Panc1 (cell line): Measurements from ENCODE around the gene SPINT1. TPM values are rescaled to one million over a fixed set of nuclear protein-coding genes. Genes with fewer than 3 reads are reported as not detected.

ENCODE experiments used
- ATAC-seq: fragments of 200-7000 bp; cut with Tn5 transposase; 2 replicates; pipeline ENCODE4 v1.9.1; 2020; ENCODE audit warnings: mild to moderate bottlenecking, moderate library complexity
- BruUV-seq: library from RNA; stranded (reverse); fragments of 400-500 nt; replicated peaks from 2 replicates; lab custom pipeline; 2021; lab: Mats Ljungman, UMichigan
- CTCF ChIA-PET: fragments of 300-600 bp; sonication (Branson Sonifier 250); formaldehyde crosslinking; loops from one replicate; lab custom pipeline; 2022; ENCODE audit warnings: antibody characterized with exemption; lab: Charles Lee
- POLR2A ChIA-PET: fragments of 300-600 bp; sonication (Branson Sonifier 250); formaldehyde crosslinking; loops from one replicate; lab custom pipeline; 2022; ENCODE audit warnings: antibody characterized with exemption; lab: Charles Lee
- DNase-seq: peaks from one replicate; pipeline ENCODE4 v3.0.0-alpha.2; 2010; ENCODE audit warnings: low read depth, low spot score
- H3K27ac ChIP-seq: 2 replicates; pipeline ENCODE4 v1.5.1; 2011; ENCODE audit warnings: mild to moderate bottlenecking, low read length, inconsistent platforms
- H3K27me3 ChIP-seq: fragments of 200-500 bp; sonication (Bioruptor generic); 2 replicates; pipeline ENCODE4 v1.6.0; 2014; ENCODE audit warnings: low read length, inconsistent platforms; ENCODE audit not compliant: control insufficient read depth, insufficient read depth
- H3K36me3 ChIP-seq: fragments of 200-500 bp; sonication (Bioruptor generic); 2 replicates; pipeline ENCODE4 v1.5.1; 2014; ENCODE audit warnings: inconsistent platforms, mild to moderate bottlenecking, low read length, moderate library complexity; ENCODE audit not compliant: control insufficient read depth, insufficient read depth
- H3K4me1 ChIP-seq: 2 replicates; pipeline ENCODE4 v1.5.1; 2011; ENCODE audit warnings: inconsistent platforms, mild to moderate bottlenecking, low read length, moderate library complexity; ENCODE audit not compliant: control insufficient read depth, insufficient read depth
- H3K4me3 ChIP-seq, 2 experiments: 2 replicates each; pipeline ENCODE4 v1.5.1; 2011 to 2012; ENCODE audit warnings: low read depth in 2 of 2, low read length in 2 of 2, mild to moderate bottlenecking in 2 of 2, inconsistent platforms in 1 of 2, moderate library complexity in 1 of 2
- H3K9me3 ChIP-seq: fragments of 200-500 bp; sonication (Bioruptor generic); 2 replicates; pipeline ENCODE4 v1.5.1; 2014; ENCODE audit warnings: low read depth, mild to moderate bottlenecking, inconsistent platforms, low read length, moderate library complexity; ENCODE audit not compliant: control insufficient read depth, insufficient read depth
- CTCF ChIP-seq: fragments of 450-650 bp; IDR thresholded peaks from 2 replicates; pipeline ENCODE4 v1.5.1; 2017; ENCODE audit warnings: mild to moderate bottlenecking
- POLR2AphosphoS5 ChIP-seq: IDR thresholded peaks from 2 replicates; pipeline ENCODE4 v1.6.1; 2012; ENCODE audit warnings: mild to moderate bottlenecking, low read depth, low read length, moderate library complexity
- REST ChIP-seq, 2 experiments: IDR thresholded peaks; 2 replicates each; pipeline ENCODE4 v1.6.1; 2011 to 2012; ENCODE audit warnings: low read depth in 2 of 2, control low read depth in 1 of 2, low read length in 1 of 2, mild to moderate bottlenecking in 1 of 2, moderate library complexity in 1 of 2; ENCODE audit not compliant: insufficient read depth in 1 of 2
- SIN3A ChIP-seq: IDR thresholded peaks from 2 replicates; pipeline ENCODE4 v1.6.1; 2012; ENCODE audit warnings: low read depth, mild to moderate bottlenecking, low read length, moderate library complexity, borderline replicate concordance; ENCODE audit not compliant: insufficient read depth
- TCF7L2 ChIP-seq: IDR thresholded peaks from 2 replicates; pipeline ENCODE4 v1.6.1; 2011; ENCODE audit warnings: mild to moderate bottlenecking, low read depth, low read length, inconsistent platforms
- in situ Hi-C: cut with HindIII; loops from 2 replicates; pipeline ENCODE4 v1.10.0; 2016; ENCODE audit warnings: low sequenced_read_pairs, low pct_unique_long_range_greater_than_20kb
- intact Hi-C: fragments of 100-400 bp; cut with micrococcal nuclease; formaldehyde crosslinking; loops from one replicate; pipeline ENCODE4 v1.10.0; 2022; ENCODE audit not compliant: unreplicated experiment
- total RNA-seq: library from RNA; stranded (reverse); gene quantifications from one replicate; pipeline ENCODE4 v1.2.1, GENCODE V29; 2021; ENCODE audit not compliant: unreplicated experiment

Gene SPINT1
- total RNA-seq, 1 experiment from 2014 or later, result 32.7 TPM

GRCh38 chr15:40845036-40845435, 1.2 kb downstream of the SPINT1 start:
- BruUV-seq, result no TSS peak
- ChIA-PET CTCF (interaction anchor here (1.1 kb wide), 1 partner anchor 14 kb away, joined by 3 read pairs; no protein-coding TSS in a partner anchor), POLR2A (no interaction called here)
- no peak for DNase-seq
- Histone ChIP-seq H3K9me3 (no peaks in the 10 kb centered on the region), H3K27ac (no peak overlapping the region; the same call in 1 of the 2 replicates), H3K36me3 (peaks cover 2% of the 10 kb centered on the region; the same call in 1 of the 2 replicates), H3K4me1 (peaks cover 3% of the 10 kb centered on the region; the same call in 1 of the 2 replicates), H3K27me3 (peaks cover 5% of the 10 kb centered on the region; the same call in 1 of the 2 replicates), H3K4me3 (peak overlapping the region; percentile 43 to 53)
- intact Hi-C loops, result no loop called here
- TF ChIP-seq TCF7L2 (no peak), CTCF (no peak), REST (IDR thresholded peaks at IDR 0.05; ENCODE audit: insufficient read depth in 1 of 2, low read depth in 2 of 2, low read length in 1 of 2) (no peak), POLR2AphosphoS5 (no peak), SIN3A (no peak)
- in situ Hi-C loops, result no loop called here
- no peak for ATAC-seq

- BruUV-seq, result no TSS peak
- ChIA-PET POLR2A (interaction anchor here (0.6 kb wide), 1 partner anchor 40 kb away, joined by 6 read pairs; no protein-coding TSS in a partner anchor), CTCF (no interaction called here)
- in situ Hi-C loops (no loop called here), intact Hi-C loops (no loop called here)
- ATAC-seq (peak; percentile 44; the same call in 1 of the 2 replicates), DNase-seq (no peak)
- H3K27me3 ChIP-seq, result peaks cover 5% of the 10 kb centered on the region; the same call in 1 of the 2 replicates
- no peak overlapping the region; the same call in 1 of the 2 replicates for H3K27ac ChIP-seq
- no peak overlapping the region for H3K4me3 ChIP-seq
- H3K36me3 ChIP-seq, result peaks cover 2% of the 10 kb centered on the region; the same call in 1 of the 2 replicates
- no peak for TF ChIP-seq REST (IDR thresholded peaks at IDR 0.05; ENCODE audit: insufficient read depth in 1 of 2, low read depth in 2 of 2, low read length in 1 of 2)
- H3K4me1 ChIP-seq, result peaks cover 3% of the 10 kb centered on the region; the same call in 1 of the 2 replicates
- H3K9me3 ChIP-seq, result no peaks in the 10 kb centered on the region
Measured at GRCh38 chr15:40845511-40846284, 1.9 kb downstream of the SPINT1 start.
